Neural cell (in vitro differentiated cells): ENCODE measurements around the gene COG5. TPM values are rescaled to one million over a fixed set of nuclear protein-coding genes. Genes with fewer than 3 reads are reported as not detected.

Source experiments
- H2AFZ ChIP-seq: fragments of 200-600, 300-800 bp; sonication (generic), shearing (Covaris generic); 2 replicates; pipeline ENCODE4 v1.6.0; 2014; ENCODE audit warnings: low read depth, mild to moderate bottlenecking, antibody characterized with exemption, low read length, moderate library complexity
- H3F3A ChIP-seq: fragments of 200-600 bp; shearing (Covaris generic); 2 replicates; pipeline ENCODE4 v1.6.1; 2016; ENCODE audit warnings: mild to moderate bottlenecking, moderate library complexity, mixed read lengths, antibody characterized with exemption, low read length; ENCODE audit not compliant: insufficient read depth, poor library complexity, severe bottlenecking
- H3K27ac ChIP-seq: fragments of 200-600, 300-800 bp; sonication (generic), shearing (Covaris generic); 2 replicates; pipeline ENCODE4 v1.5.1; 2014; ENCODE audit warnings: mild to moderate bottlenecking, low read length, moderate library complexity
- H3K27me3 ChIP-seq: fragments of 300-800, 200-600 bp; sonication (generic), shearing (Covaris generic); 2 replicates; pipeline ENCODE4 v1.6.0; 2014; ENCODE audit warnings: mild to moderate bottlenecking, low read depth, low read length, moderate library complexity; ENCODE audit not compliant: insufficient read depth
- H3K36me3 ChIP-seq: fragments of 300-800, 200-600 bp; sonication (generic), shearing (Covaris generic); 2 replicates; pipeline ENCODE4 v1.5.1; 2014; ENCODE audit warnings: mild to moderate bottlenecking, antibody characterized with exemption, low read length, moderate library complexity; ENCODE audit not compliant: insufficient read depth
- H3K4me2 ChIP-seq: fragments of 300-800, 200-600 bp; sonication (generic), shearing (Covaris generic); 2 replicates; pipeline ENCODE4 v1.6.0; 2014; ENCODE audit warnings: mild to moderate bottlenecking, low read length
- H3K4me3 ChIP-seq: fragments of 300-800, 200-600 bp; sonication (generic), shearing (Covaris generic); 2 replicates; pipeline ENCODE4 v1.5.1; 2014; ENCODE audit warnings: mild to moderate bottlenecking, low read length, moderate library complexity
- H3K79me2 ChIP-seq: fragments of 200-600 bp; shearing (Covaris generic); replicated peaks from 2 replicates; pipeline ENCODE4 v1.6.0; 2014; ENCODE audit warnings: mild to moderate bottlenecking, low read length, moderate library complexity; ENCODE audit not compliant: insufficient read depth
- H3K9ac ChIP-seq: fragments of 300-800, 200-600 bp; sonication (generic), shearing (Covaris generic); 2 replicates; pipeline ENCODE4 v1.6.1; 2016; ENCODE audit warnings: mild to moderate bottlenecking, low read length, mixed read lengths
- H3K9me2 ChIP-seq: fragments of 200-600 bp; shearing (Covaris generic); 2 replicates; pipeline ENCODE4 v1.6.1; 2016; ENCODE audit warnings: mild to moderate bottlenecking, low read length, mixed read lengths; ENCODE audit not compliant: insufficient read depth
- H3K9me3 ChIP-seq: fragments of 200-600, 300-800 bp; sonication (generic), shearing (Covaris generic); 2 replicates; pipeline ENCODE4 v1.6.1; 2016; ENCODE audit warnings: mild to moderate bottlenecking, mixed run types, low read length, moderate library complexity, mixed read lengths
- H4K20me1 ChIP-seq: fragments of 200-600 bp; shearing (Covaris generic); 2 replicates; pipeline ENCODE4 v1.6.1; 2016; ENCODE audit warnings: mild to moderate bottlenecking, mixed run types; ENCODE audit not compliant: insufficient read depth
- CTCF ChIP-seq: fragments of 450-650 bp; IDR thresholded peaks from 2 replicates; pipeline ENCODE4 v1.5.1; 2014; ENCODE audit warnings: antibody characterized with exemption, mild to moderate bottlenecking, moderate library complexity; ENCODE audit not compliant: poor library complexity, severe bottlenecking
- EP300 ChIP-seq: fragments of 450-650 bp; conservative IDR thresholded peaks from 2 replicates; pipeline ENCODE4 v1.6.1; 2014; ENCODE audit warnings: antibody characterized with exemption, mild to moderate bottlenecking, moderate library complexity; ENCODE audit not compliant: poor library complexity, severe bottlenecking
- EZH2 ChIP-seq: fragments of 200-600, 300-800 bp; shearing (Covaris generic), sonication (generic); IDR thresholded peaks from 2 replicates; pipeline ENCODE4 v1.6.1; 2014; ENCODE audit warnings: antibody characterized with exemption, low read length, borderline replicate concordance, mild to moderate bottlenecking; ENCODE audit not compliant: insufficient read depth, poor library complexity, severe bottlenecking
- MXI1 ChIP-seq: fragments of 450-650 bp; conservative IDR thresholded peaks from 2 replicates; pipeline ENCODE4 v1.6.1; 2014; ENCODE audit warnings: antibody characterized with exemption, mild to moderate bottlenecking; ENCODE audit not compliant: poor library complexity, severe bottlenecking
- POLR2AphosphoS5 ChIP-seq: IDR thresholded peaks from 2 replicates; pipeline ENCODE4 v1.6.1; 2012
- RAD21 ChIP-seq: fragments of 450-650 bp; conservative IDR thresholded peaks from 2 replicates; pipeline ENCODE4 v1.6.1; 2014; ENCODE audit warnings: antibody characterized with exemption, mild to moderate bottlenecking, moderate library complexity
- REST ChIP-seq: IDR thresholded peaks from 2 replicates; pipeline ENCODE4 v1.6.1; 2012; ENCODE audit warnings: borderline replicate concordance
- SMC3 ChIP-seq: fragments of 450-650 bp; conservative IDR thresholded peaks from 2 replicates; pipeline ENCODE4 v1.6.1; 2014; ENCODE audit warnings: antibody characterized with exemption, mild to moderate bottlenecking, moderate library complexity; ENCODE audit not compliant: poor library complexity
- TAF1 ChIP-seq: IDR thresholded peaks from 2 replicates; pipeline ENCODE4 v1.6.1; 2012; ENCODE audit warnings: low read depth
- polyA plus RNA-seq: library from polyadenylated mRNA; depleted of rRNA; stranded (reverse); fragments of >200 nt; gene quantifications from 2 replicates; pipeline ENCODE4 v1.2.3, GENCODE V29; 2014

COG5 gene
- polyA plus RNA-seq, 1 donor from 2014 or later, result 13.3 TPM

DNA sequence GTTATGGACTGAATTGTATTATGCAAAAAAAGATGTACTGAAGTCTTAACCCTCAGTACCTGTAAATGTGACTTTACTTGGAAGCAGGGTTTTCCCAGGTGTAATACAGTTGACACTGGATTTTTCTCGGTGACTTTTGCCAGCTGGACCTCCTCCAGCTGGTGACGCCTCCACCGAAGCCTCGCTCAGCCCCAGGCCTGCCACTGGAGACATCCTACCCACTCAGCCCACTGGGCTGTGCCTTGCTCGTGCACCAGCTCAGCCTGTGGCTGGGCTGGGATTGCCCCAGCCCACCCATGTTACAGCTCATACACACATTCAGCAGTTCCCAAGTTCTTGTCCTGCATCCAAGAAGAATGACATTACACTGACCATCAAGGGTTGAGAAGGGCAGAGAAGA is 136.3 kb downstream of the COG5 start:
- H2AFZ ChIP-seq, result no peak overlapping the region
- H3F3A ChIP-seq, result no peaks in the 10 kb centered on the region
- no peak overlapping the region for H3K4me3 ChIP-seq
- H3K9me3 ChIP-seq, result no peaks in the 10 kb centered on the region
- no peaks in the 10 kb centered on the region for H3K79me2 ChIP-seq
- H3K27ac ChIP-seq, result no peak overlapping the region
- no peak overlapping the region for H3K4me2 ChIP-seq
- H4K20me1 ChIP-seq, result no peaks in the 10 kb centered on the region
- no peaks in the 10 kb centered on the region for H3K9me2 ChIP-seq
- TF ChIP-seq EZH2, result no peak
- TF ChIP-seq SMC3, result no peak
- no peak for TF ChIP-seq TAF1
- no peak for TF ChIP-seq REST
- TF ChIP-seq RAD21, result no peak
- no peak for TF ChIP-seq POLR2AphosphoS5
- no peak for TF ChIP-seq EP300
- TF ChIP-seq CTCF, result no peak
- H3K9ac ChIP-seq, result no peak overlapping the region
- no peaks in the 10 kb centered on the region for H3K36me3 ChIP-seq
- H3K27me3 ChIP-seq, result no peaks in the 10 kb centered on the region

- Histone ChIP-seq H3K9me3 (no peaks in the 10 kb centered on the region), H3K79me2 (no peaks in the 10 kb centered on the region), H3K27me3 (no peaks in the 10 kb centered on the region), H4K20me1 (no peaks in the 10 kb centered on the region), H2AFZ (no peak overlapping the region), H3K27ac (no peak overlapping the region), H3K9ac (no peak overlapping the region), H3K4me2 (no peak overlapping the region), H3F3A (no peaks in the 10 kb centered on the region), H3K4me3 (no peak overlapping the region), H3K9me2 (no peaks in the 10 kb centered on the region), H3K36me3 (no peaks in the 10 kb centered on the region)
- TF ChIP-seq EP300, result no peak
- no peak for TF ChIP-seq CTCF
- no peak for TF ChIP-seq MXI1
- TF ChIP-seq TAF1, result no peak
- no peak for TF ChIP-seq REST
- TF ChIP-seq POLR2AphosphoS5, result no peak
- no peak for TF ChIP-seq SMC3
- TF ChIP-seq RAD21, result no peak
- TF ChIP-seq EZH2, result no peak
Observed at GRCh38 chr7:107414198-107414597, 149.5 kb downstream of the COG5 start.
